Measurements from ENCODE around the gene ESD.

DNA sequence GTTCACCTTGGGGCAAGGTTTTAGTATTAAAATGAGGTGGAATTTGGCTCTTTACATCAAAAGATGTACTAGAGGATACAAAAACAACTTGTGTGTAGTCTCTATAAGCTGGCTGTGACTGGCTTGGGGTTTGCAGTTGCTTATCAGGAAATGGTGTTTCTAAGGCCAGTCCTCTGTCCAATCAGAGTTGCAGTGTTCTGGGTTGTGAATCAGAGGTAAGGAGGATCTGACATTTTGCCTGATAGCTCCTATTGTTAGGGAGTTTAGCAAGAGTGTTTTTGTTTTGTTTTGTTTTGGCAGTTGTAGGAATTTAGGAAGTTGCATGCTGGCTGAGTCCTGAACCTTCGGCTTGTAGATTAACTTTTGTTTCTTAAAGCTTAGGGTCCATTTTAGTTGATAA is 20.1 kb upstream of the ESD start:
- TF ChIP-seq, protein P1, sequence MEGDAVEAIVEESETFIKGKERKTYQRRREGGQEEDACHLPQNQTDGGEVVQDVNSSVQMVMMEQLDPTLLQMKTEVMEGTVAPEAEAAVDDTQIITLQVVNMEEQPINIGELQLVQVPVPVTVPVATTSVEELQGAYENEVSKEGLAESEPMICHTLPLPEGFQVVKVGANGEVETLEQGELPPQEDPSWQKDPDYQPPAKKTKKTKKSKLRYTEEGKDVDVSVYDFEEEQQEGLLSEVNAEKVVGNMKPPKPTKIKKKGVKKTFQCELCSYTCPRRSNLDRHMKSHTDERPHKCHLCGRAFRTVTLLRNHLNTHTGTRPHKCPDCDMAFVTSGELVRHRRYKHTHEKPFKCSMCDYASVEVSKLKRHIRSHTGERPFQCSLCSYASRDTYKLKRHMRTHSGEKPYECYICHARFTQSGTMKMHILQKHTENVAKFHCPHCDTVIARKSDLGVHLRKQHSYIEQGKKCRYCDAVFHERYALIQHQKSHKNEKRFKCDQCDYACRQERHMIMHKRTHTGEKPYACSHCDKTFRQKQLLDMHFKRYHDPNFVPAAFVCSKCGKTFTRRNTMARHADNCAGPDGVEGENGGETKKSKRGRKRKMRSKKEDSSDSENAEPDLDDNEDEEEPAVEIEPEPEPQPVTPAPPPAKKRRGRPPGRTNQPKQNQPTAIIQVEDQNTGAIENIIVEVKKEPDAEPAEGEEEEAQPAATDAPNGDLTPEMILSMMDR (IDR thresholded peaks at IDR 0.05), result no peak
- TF ChIP-seq POLR2A (IDR thresholded peaks at IDR 0.05), result no peak
